Common myeloid progenitor, CD34-positive (primary cell): ENCODE measurements around the gene MAN1A1.

Experiments
- CTCF ChIA-PET: fragments of 350-600 bp; sonication (Branson Sonifier 250); formaldehyde crosslinking; loops from one replicate; lab custom pipeline; 2021; ENCODE audit warnings: antibody characterized with exemption; lab: Charles Lee
- POLR2A ChIA-PET: fragments of 350-600 bp; sonication (Branson Sonifier 250); formaldehyde crosslinking; loops from one replicate; lab custom pipeline; 2021; ENCODE audit warnings: antibody characterized with exemption; lab: Charles Lee
- DNase-seq, 3 donors: peaks; one replicate each; pipeline versions ENCODE4 v3.0.0 to v3.0.0-alpha.2; 2013
- H3K27ac ChIP-seq, 2 experiments: 1 replicate in 1 of 2; 2 replicates in 1 of 2; pipeline ENCODE4 v1.7.0; 2013; ENCODE audit warnings: inconsistent platforms in 2 of 2, low read length in 2 of 2, mild to moderate bottlenecking in 2 of 2, low read depth in 1 of 2, moderate library complexity in 1 of 2; ENCODE audit not compliant: severe bottlenecking in 2 of 2, insufficient read depth in 1 of 2, poor library complexity in 1 of 2
- H3K27me3 ChIP-seq, 5 experiments: replicated peaks in 2 of 5; 1 replicate in 3 of 5; 2 replicates in 2 of 5; pipeline versions ENCODE4 v1.6.1 to v1.7.0; 2013; ENCODE audit warnings: low read length in 4 of 5, mild to moderate bottlenecking in 2 of 5, moderate library complexity in 2 of 5, inconsistent platforms in 1 of 5; ENCODE audit not compliant: insufficient read depth in 5 of 5, control insufficient read depth in 4 of 5
- H3K36me3 ChIP-seq, 4 experiments: 1 replicate in 2 of 4; 2 replicates in 2 of 4; pipeline versions ENCODE4 v1.6.1 to v1.7.0; 2013; ENCODE audit warnings: low read length in 3 of 4, control low read depth in 1 of 4, mild to moderate bottlenecking in 1 of 4; ENCODE audit not compliant: control insufficient read depth in 4 of 4, insufficient read depth in 4 of 4
- H3K4me1 ChIP-seq, 4 experiments: 1 replicate in 3 of 4; 2 replicates in 1 of 4; pipeline versions ENCODE4 v1.6.1 to v1.7.1; 2013; ENCODE audit warnings: low read length in 3 of 4, mild to moderate bottlenecking in 3 of 4, control low read depth in 1 of 4, inconsistent platforms in 1 of 4, moderate library complexity in 1 of 4; ENCODE audit not compliant: control insufficient read depth in 4 of 4, insufficient read depth in 4 of 4; ENCODE audit errors: control extremely low read depth in 1 of 4
- H3K4me3 ChIP-seq, 7 experiments: 1 replicate in 4 of 7; 2 replicates in 3 of 7; pipeline versions ENCODE4 v1.5.1 to v1.7.0; 2013; ENCODE audit warnings: mild to moderate bottlenecking in 7 of 7, low read length in 6 of 7, moderate library complexity in 6 of 7, inconsistent platforms in 2 of 7, low read depth in 2 of 7, control low read depth in 1 of 7; ENCODE audit not compliant: insufficient read depth in 4 of 7, control insufficient read depth in 1 of 7; ENCODE audit errors: extremely low read depth in 1 of 7
- H3K9me3 ChIP-seq, 5 experiments: 1 replicate in 4 of 5; 2 replicates in 1 of 5; pipeline versions ENCODE4 v1.6.1 to v1.7.1; 2013; ENCODE audit warnings: low read length in 4 of 5, mild to moderate bottlenecking in 2 of 5, inconsistent platforms in 1 of 5, low read depth in 1 of 5, moderate library complexity in 1 of 5; ENCODE audit not compliant: control insufficient read depth in 4 of 5, insufficient read depth in 2 of 5; ENCODE audit errors: control extremely low read depth in 1 of 5
- WGBS: methylation state at CpG from one replicate; pipeline ENCODE4 v1.1.5; 2013; ENCODE audit not compliant: insufficient coverage; 5-methylcytosine and 5-hydroxymethylcytosine counted together

MAN1A1 gene

GRCh38 chr6:119370080-119370479, 20.5 kb upstream of the MAN1A1 start:
- no peaks in the 10 kb centered on the region for H3K4me1 ChIP-seq
- POLR2A ChIA-PET: no interaction called here
- no peak for DNase-seq
- no peak overlapping the region for H3K4me3 ChIP-seq
- peaks cover 0 to 12% (median 5%) of the 10 kb centered on the region in 4 experiments for H3K36me3 ChIP-seq
- CTCF ChIA-PET: no interaction called here
- H3K9me3 ChIP-seq: peaks cover 0 to 6% (median 1%) of the 10 kb centered on the region in 5 experiments
- H3K27ac ChIP-seq: no peak overlapping the region
- H3K27me3 ChIP-seq: no peaks in the 10 kb centered on the region
- WGBS: 100% methylated on average over 3 of the region's 3 CpGs

GRCh38 chr6:119368921-119369320, 19.4 kb upstream of the MAN1A1 start:
- no peaks in the 10 kb centered on the region for H3K27me3 ChIP-seq
- H3K4me1 ChIP-seq: no peaks in the 10 kb centered on the region
- H3K27ac ChIP-seq: no peak overlapping the region
- ChIA-PET CTCF (no interaction called here), POLR2A (no interaction called here)
- H3K36me3 ChIP-seq: peaks cover 0 to 16% (median 6%) of the 10 kb centered on the region in 4 experiments
- no peak overlapping the region for H3K4me3 ChIP-seq
- DNase-seq: no peak
- WGBS: 98% methylated on average over 5 of the region's 6 CpGs
- peaks cover 0 to 6% (median 4%) of the 10 kb centered on the region in 5 experiments for H3K9me3 ChIP-seq

- WGBS: 85% methylated on average over 4 of the region's 4 CpGs
- no peak for DNase-seq
- ChIA-PET CTCF (no interaction called here), POLR2A (no interaction called here)
- Histone ChIP-seq H3K9me3 (peaks cover 0 to 4% (median 0%) of the 10 kb centered on the region in 5 experiments), H3K4me1 (peaks cover 7 to 41% (median 23%) of the 10 kb centered on the region in 4 experiments), H3K36me3 (peaks cover 0 to 11% (median 4%) of the 10 kb centered on the region in 4 experiments), H3K27me3 (no peaks in the 10 kb centered on the region), H3K4me3 (no peak overlapping the region), H3K27ac (no peak overlapping the region)
These were observed 11.6 kb upstream of the MAN1A1 start for GRCh38 chr6:119361209-119361608.

GRCh38 chr6:119360262-119360915, 10.8 kb upstream of the MAN1A1 start:
- Histone ChIP-seq H3K4me1 (peaks cover 7 to 48% (median 25%) of the 10 kb centered on the region in 4 experiments), H3K4me3 (peak overlapping the region in 3 of 7 experiments; percentile 11 to 53 (median 28)), H3K36me3 (peaks cover 0 to 11% (median 3%) of the 10 kb centered on the region in 4 experiments), H3K27me3 (no peaks in the 10 kb centered on the region), H3K9me3 (peaks cover 0 to 4% (median 0%) of the 10 kb centered on the region in 5 experiments), H3K27ac (peak overlapping the region; percentile 9 to 17)
- ChIA-PET POLR2A (interaction anchor here (0.5 kb wide), 1 partner anchor 75 kb away, joined by 3 read pairs; no protein-coding TSS in a partner anchor), CTCF (interaction anchor here (0.8 to 1.2 kb wide), 2 partner anchors 10 to 382 kb away, joined by 3 read pairs; no protein-coding TSS in a partner anchor)
- peak in 2 of 3 donors; percentile 44 to 48 for DNase-seq
- WGBS: 31% methylated on average over 3 of the region's 4 CpGs

GRCh38 chr6:119355890-119356289, 6.3 kb upstream of the MAN1A1 start:
- no peaks in the 10 kb centered on the region for H3K27me3 ChIP-seq
- POLR2A ChIA-PET: no interaction called here
- no peak for DNase-seq
- no CpG with 5 or more reads among the region's 4 CpGs for WGBS
- no peaks in the 10 kb centered on the region for H3K9me3 ChIP-seq
- no peaks in the 10 kb centered on the region for H3K36me3 ChIP-seq
- H3K27ac ChIP-seq: no peak overlapping the region
- H3K4me3 ChIP-seq: no peak overlapping the region
- CTCF ChIA-PET: no interaction called here
- peaks cover 27 to 63% (median 41%) of the 10 kb centered on the region in 4 experiments for H3K4me1 ChIP-seq

- Histone ChIP-seq H3K27ac (peak overlapping the region in 1 of 2 experiments; percentile 14), H3K36me3 (no peaks in the 10 kb centered on the region), H3K4me3 (peak overlapping the region in 3 of 7 experiments; percentile 26 to 60 (median 42)), H3K27me3 (no peaks in the 10 kb centered on the region), H3K4me1 (peaks cover 26 to 56% (median 38%) of the 10 kb centered on the region in 4 experiments), H3K9me3 (no peaks in the 10 kb centered on the region)
- DNase-seq: peak in 2 of 3 donors; percentile 51 to 62
- WGBS: 0% methylated on average over 1 of the region's 2 CpGs
- CTCF ChIA-PET: no interaction called here
- POLR2A ChIA-PET: no interaction called here
These were observed 5.6 kb upstream of the MAN1A1 start for GRCh38 chr6:119355157-119355556.

- ChIA-PET CTCF (no interaction called here), POLR2A (no interaction called here)
- H3K9me3 ChIP-seq: no peaks in the 10 kb centered on the region
- DNase-seq: no peak
- WGBS: 68% methylated on average over 4 of the region's 4 CpGs
- H3K4me1 ChIP-seq: peaks cover 24 to 44% (median 30%) of the 10 kb centered on the region in 4 experiments
- H3K27ac ChIP-seq: peak overlapping the region in 1 of 2 experiments; percentile 40
- H3K27me3 ChIP-seq: no peaks in the 10 kb centered on the region
- peak overlapping the region in 2 of 7 experiments; percentile 40 to 66 for H3K4me3 ChIP-seq
- no peaks in the 10 kb centered on the region for H3K36me3 ChIP-seq
These were observed 4.1 kb upstream of the MAN1A1 start for GRCh38 chr6:119353696-119354095.
